HepG2 (cell line): ENCODE data around the gene CCDC197. TPM values are rescaled to one million over a fixed set of nuclear protein-coding genes. Genes with fewer than 3 reads are reported as not detected.

Source experiments
- ATAC-seq: fragments of 200-7000 bp; cut with Tn5 transposase; 3 replicates; pipeline ENCODE4 v1.9.1; 2020; ENCODE audit warnings: mild to moderate bottlenecking, moderate library complexity
- BruUV-seq: library from RNA; stranded (reverse); fragments of 400-500 nt; replicated peaks from 2 replicates; lab custom pipeline; 2021; lab: Mats Ljungman, UMichigan
- CTCF ChIA-PET: fragments of 300-600 bp; formaldehyde crosslinking; extraction: SDS; loops from one replicate; lab custom pipeline; 2021; ENCODE audit warnings: low total read pairs, inconsistent platforms, low intra/inter-chr PET ratio; lab: Yijun Ruan, JAX
- POLR2A ChIA-PET: fragments of 350-600 bp; sonication (Branson Sonifier 250); formaldehyde crosslinking; loops from one replicate; lab custom pipeline; 2020; ENCODE audit warnings: antibody characterized with exemption, inconsistent platforms; lab: Yijun Ruan, JAX
- DNase-seq: peaks from one replicate; pipeline ENCODE4 v3.0.0-alpha.2; 2015; ENCODE audit warnings: low spot score
- FAIRE-seq: peaks from 3 replicates; lab custom pipeline; 2011; peaks lifted over from hg19 to GRCh38; lab: Jason Lieb, UNC
- H2AFZ ChIP-seq: one replicate; pipeline ENCODE4 v1.6.1; 2011; ENCODE audit warnings: low read length, inconsistent platforms
- H3K27ac ChIP-seq: fragments of 300-600 bp; 3 replicates; pipeline ENCODE4 v1.8.0; 2011; ENCODE audit warnings: mixed run types, mild to moderate bottlenecking, mixed read lengths, low read length, inconsistent platforms; ENCODE audit not compliant: insufficient read depth; ENCODE audit errors: extremely low read length
- H3K27me3 ChIP-seq, 2 experiments: fragments of 200-600 bp in 1 of 2; 2 replicates in 1 of 2; 3 replicates in 1 of 2; pipeline versions ENCODE4 v1.6.0 to v1.8.0; 2011; ENCODE audit warnings: low read length in 2 of 2, mild to moderate bottlenecking in 2 of 2, moderate library complexity in 2 of 2, inconsistent platforms in 1 of 2; ENCODE audit not compliant: insufficient read depth in 2 of 2, control insufficient read depth in 1 of 2
- H3K36me3 ChIP-seq, 2 experiments: fragments of 200-600 bp in 1 of 2; replicated peaks in 1 of 2; 2 replicates in 1 of 2; 3 replicates in 1 of 2; pipeline versions ENCODE4 v1.5.1 to v1.8.0; 2011; ENCODE audit warnings: low read length in 2 of 2, inconsistent platforms in 1 of 2; ENCODE audit not compliant: insufficient read depth in 2 of 2, control insufficient read depth in 1 of 2
- H3K4me1 ChIP-seq: 2 replicates; pipeline ENCODE4 v1.5.1; 2012; ENCODE audit warnings: low read length, inconsistent platforms; ENCODE audit not compliant: insufficient read depth
- H3K4me2 ChIP-seq: 2 replicates; pipeline ENCODE4 v1.6.0; 2011; ENCODE audit warnings: low read depth, low read length, inconsistent platforms
- H3K4me3 ChIP-seq, 3 experiments: fragments of 200-600 bp in 1 of 3; sonication (generic), shearing (Covaris generic) in 1 of 3; replicated peaks in 1 of 3; 2 replicates each; pipeline ENCODE4 v1.5.1; 2011 to 2016; ENCODE audit warnings: low read length in 3 of 3, inconsistent platforms in 2 of 3, low read depth in 2 of 3, mild to moderate bottlenecking in 2 of 3, control low read depth in 1 of 3, mixed read lengths in 1 of 3; ENCODE audit not compliant: insufficient read depth in 1 of 3
- H3K79me2 ChIP-seq: one replicate; pipeline ENCODE4 v1.6.1; 2011; ENCODE audit warnings: low read length, inconsistent platforms; ENCODE audit not compliant: insufficient read depth
- H3K9ac ChIP-seq: 2 replicates; pipeline ENCODE4 v1.6.0; 2011; ENCODE audit warnings: mild to moderate bottlenecking, low read depth, low read length, inconsistent platforms; ENCODE audit not compliant: insufficient read depth
- H3K9me3 ChIP-seq: 2 replicates; pipeline ENCODE4 v1.5.1; 2012; ENCODE audit warnings: mild to moderate bottlenecking, low read length
- H4K20me1 ChIP-seq: 2 replicates; pipeline ENCODE4 v1.6.0; 2011; ENCODE audit warnings: inconsistent platforms, mild to moderate bottlenecking, low read length, moderate library complexity; ENCODE audit not compliant: insufficient read depth
- HNF4A ChIP-seq: sonication (generic); formaldehyde crosslinking; IDR thresholded peaks from 2 replicates; pipeline ENCODE4 v1.4.0; 2020; ENCODE audit warnings: missing genetic modification reagents
- RBAK ChIP-seq: sonication (generic); formaldehyde crosslinking; IDR thresholded peaks from 2 replicates; pipeline ENCODE4 v1.5.1; 2020; ENCODE audit warnings: mild to moderate bottlenecking, missing genetic modification reagents
- SOX13 ChIP-seq, 3 experiments: fragments of 450-650 bp in 1 of 3; sonication (generic) in 1 of 3; formaldehyde crosslinking in 1 of 3; IDR thresholded peaks in 2 of 3; conservative IDR thresholded peaks in 1 of 3; 2 replicates each; pipeline versions ENCODE4 v1.5.0 to v1.6.1; 2016 to 2020; ENCODE audit warnings: antibody characterized with exemption in 1 of 3, mild to moderate bottlenecking in 1 of 3, missing compliant biosample characterization in 1 of 3, missing genetic modification reagents in 1 of 3, moderate library complexity in 1 of 3
- WGBS: methylation state at CpG from one replicate; pipeline ENCODE4 v1.1.6; 2017; ENCODE audit warnings: low lambda C conversion rate; 5-methylcytosine and 5-hydroxymethylcytosine counted together
- in situ Hi-C: cut with HindIII; loops from 2 replicates; pipeline ENCODE4 v1.10.0; 2017; ENCODE audit warnings: low pct_unique_long_range_greater_than_20kb; ENCODE audit not compliant: extremely low pct_ligation_motif_present
- intact Hi-C: fragments of 100-400 bp; cut with micrococcal nuclease; formaldehyde crosslinking; loops from one replicate; pipeline ENCODE4 v1.10.0; 2022; ENCODE audit not compliant: unreplicated experiment
- polyA plus RNA-seq, 8 experiments: library from polyadenylated mRNA; depleted of rRNA in 3 of 8; stranded (reverse) in 7 of 8; unstranded in 1 of 8; fragments of >200 nt; fragmentation: Illumina TruSeq in 4 of 8; extraction: Trizol in 4 of 8; gene quantifications; 2 replicates each; pipeline versions ENCODE4 v1.2.1 to v1.2.3, GENCODE V29; 2011 to 2016; ENCODE audit warnings: low read depth in 4 of 8, missing spikeins in 1 of 8, mixed read lengths in 1 of 8; ENCODE audit not compliant: insufficient read depth in 1 of 8
- total RNA-seq, 5 experiments: library from RNA; depleted of rRNA; stranded (reverse); fragments of >200 nt; fragmentation: Illumina TruSeq; extraction: Trizol; gene quantifications; 2 replicates each; pipeline ENCODE4 v1.2.3, GENCODE V29; 2016; ENCODE audit warnings: low read depth in 1 of 5
- TF ChIP-seq, protein P1 (sequence below): sonication (generic); formaldehyde crosslinking; IDR thresholded peaks from 2 replicates; pipeline ENCODE4 v1.5.1; 2020; ENCODE audit warnings: mild to moderate bottlenecking, missing genetic modification reagents, moderate library complexity
- TF ChIP-seq, protein P2 (sequence below): sonication (generic); formaldehyde crosslinking; IDR thresholded peaks from 2 replicates; pipeline ENCODE4 v1.4.0; 2020; ENCODE audit warnings: missing genetic modification reagents
- TF ChIP-seq, protein P3 (sequence below): sonication (generic); formaldehyde crosslinking; IDR thresholded peaks from 2 replicates; pipeline ENCODE4 v1.5.0; 2020; ENCODE audit warnings: mild to moderate bottlenecking, missing genetic modification reagents, borderline replicate concordance

The CCDC197 gene
- total and polyA plus RNA-seq, 2 of the 13 experiments (the other 11 are each of a cell fraction or from before 2014, with no cell fraction given): 0.11 to 0.13 TPM

DNA sequence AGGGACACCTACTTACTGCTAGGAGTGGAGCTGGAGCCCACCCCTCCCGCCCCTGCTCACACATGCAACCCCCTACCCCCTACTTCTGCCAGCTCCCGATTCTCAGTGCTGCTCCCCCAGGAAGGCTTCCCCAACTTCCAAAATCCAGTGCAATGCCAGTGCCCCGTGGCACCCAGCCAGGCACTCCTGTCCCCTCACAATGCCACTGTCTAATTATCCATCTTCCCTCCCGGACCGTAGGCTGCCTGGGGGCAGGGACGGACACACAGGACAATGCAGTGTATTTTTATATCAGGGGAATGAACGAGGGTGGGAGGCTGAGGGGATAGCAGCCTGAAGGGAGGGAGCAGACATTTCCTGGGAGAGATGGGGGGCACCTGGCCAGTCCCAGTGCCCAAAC lies 41.4 kb downstream of the CCDC197 start:
- Histone ChIP-seq H3K4me2 (no peak overlapping the region), H3K9me3 (no peaks in the 10 kb centered on the region), H3K4me3 (no peak overlapping the region), H3K4me1 (peaks cover 56% of the 10 kb centered on the region), H4K20me1 (no peaks in the 10 kb centered on the region), H3K79me2 (no peaks in the 10 kb centered on the region), H3K27me3 (no peaks in the 10 kb centered on the region), H3K9ac (no peak overlapping the region), H2AFZ (no peak overlapping the region), H3K36me3 (peaks cover 0 to 3% of the 10 kb centered on the region in 2 experiments; a peak in 2 of 5 replicates), H3K27ac (no peak overlapping the region)
- in situ Hi-C loops: loop anchor here (5.0 kb wide), 1 partner anchor 99 kb away; no protein-coding TSS in a partner anchor
- TF ChIP-seq RBAK (CRISPR knock-in tag): no peak
- DNase-seq: no peak
- intact Hi-C loops: loop anchor here (5.0 kb wide), 1 partner anchor 44 kb away; the partner anchor contains the start of genes DDX24 and IFI27L1
- 98% methylated on average over 6 of the region's 7 CpGs for WGBS
- no peak for ATAC-seq
- BruUV-seq: no TSS peak
- ChIA-PET POLR2A (interaction anchor here (1.2 kb wide), 1 partner anchor 10 kb away, joined by 4 read pairs; no protein-coding TSS in a partner anchor), CTCF (interaction anchor here (1.2 kb wide), 1 partner anchor 10 kb away, joined by 3 read pairs; no protein-coding TSS in a partner anchor)
- no peak for FAIRE-seq

DNA sequence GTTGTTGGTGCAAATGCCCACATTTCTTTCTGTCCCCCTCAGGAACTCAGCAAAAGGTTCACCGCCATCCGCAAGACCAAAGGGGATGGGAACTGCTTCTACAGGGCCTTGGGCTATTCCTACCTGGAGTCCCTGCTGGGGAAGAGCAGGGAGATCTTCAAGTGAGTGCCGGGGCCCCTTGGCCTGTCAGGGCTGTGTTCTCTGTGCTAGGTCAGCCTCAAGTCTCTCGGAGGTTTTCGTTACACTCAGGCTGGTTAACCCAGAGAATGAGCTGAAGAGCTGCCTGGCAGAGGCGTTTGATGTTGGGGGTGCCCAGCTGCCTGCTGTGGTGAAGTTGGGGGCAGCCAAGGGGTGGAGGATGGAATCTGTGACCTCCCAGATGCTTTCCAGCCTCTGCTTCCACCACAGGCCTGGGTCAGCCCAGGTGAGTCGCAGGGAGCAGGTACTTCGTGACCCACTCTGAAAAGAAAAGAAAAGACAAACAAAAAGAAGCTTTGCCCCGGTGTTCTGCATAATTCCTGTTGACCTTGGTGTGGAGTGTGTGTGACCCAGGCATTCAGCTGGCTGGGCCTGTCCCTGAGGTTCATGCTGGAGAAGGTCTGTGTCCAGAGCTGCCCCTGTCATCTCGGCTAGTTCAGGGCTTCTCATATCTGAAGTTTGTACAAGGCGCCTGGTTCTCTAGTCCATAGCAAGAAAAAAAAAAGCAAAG lies 42.0 kb downstream of the CCDC197 start:
- DNase-seq (no peak), FAIRE-seq (peak; percentile 34), ATAC-seq (peak; percentile 32)
- no peak overlapping the region for H3K4me3 ChIP-seq
- no peaks in the 10 kb centered on the region for H3K79me2 ChIP-seq
- no TSS peak for BruUV-seq
- peak overlapping the region; percentile 20 for H3K27ac ChIP-seq
- H4K20me1 ChIP-seq: no peaks in the 10 kb centered on the region
- H3K4me2 ChIP-seq: peak overlapping the region; percentile 5; the same call in 1 of the 2 replicates
- peaks cover 56% of the 10 kb centered on the region for H3K4me1 ChIP-seq
- no peak overlapping the region for H2AFZ ChIP-seq
- in situ Hi-C loops (loop anchor here (5.0 kb wide), 1 partner anchor 98 kb away; no protein-coding TSS in a partner anchor), intact Hi-C loops (loop anchor here (5.0 kb wide), 1 partner anchor 43 kb away; the partner anchor contains the start of genes DDX24 and IFI27L1)
- no peak overlapping the region for H3K9ac ChIP-seq
- no peaks in the 10 kb centered on the region for H3K9me3 ChIP-seq
- H3K27me3 ChIP-seq: no peaks in the 10 kb centered on the region
- CTCF ChIA-PET: no interaction called here
- 42% methylated on average over 8 of the region's 11 CpGs for WGBS
- H3K36me3 ChIP-seq: peaks cover 0 to 4% of the 10 kb centered on the region in 2 experiments; a peak in 3 of 5 replicates
- POLR2A ChIA-PET: interaction anchor here (0.9 to 1.2 kb wide), 2 partner anchors 10 to 14 kb away, joined by 3 to 4 read pairs; no protein-coding TSS in a partner anchor
- TF ChIP-seq SOX13 (IDR thresholded peaks at IDR 0.05) (no peak), SOX13 (CRISPR knock-in tag; conservative IDR thresholded peaks at IDR 0.05 in 1 of 2, IDR thresholded peaks at IDR 0.05 in 1 of 2) (peak in 1 of 2 experiments; percentile 39; a peak in 1 of 4 replicates), HNF4A (CRISPR knock-in tag) (no peak)
- TF ChIP-seq, protein P1, sequence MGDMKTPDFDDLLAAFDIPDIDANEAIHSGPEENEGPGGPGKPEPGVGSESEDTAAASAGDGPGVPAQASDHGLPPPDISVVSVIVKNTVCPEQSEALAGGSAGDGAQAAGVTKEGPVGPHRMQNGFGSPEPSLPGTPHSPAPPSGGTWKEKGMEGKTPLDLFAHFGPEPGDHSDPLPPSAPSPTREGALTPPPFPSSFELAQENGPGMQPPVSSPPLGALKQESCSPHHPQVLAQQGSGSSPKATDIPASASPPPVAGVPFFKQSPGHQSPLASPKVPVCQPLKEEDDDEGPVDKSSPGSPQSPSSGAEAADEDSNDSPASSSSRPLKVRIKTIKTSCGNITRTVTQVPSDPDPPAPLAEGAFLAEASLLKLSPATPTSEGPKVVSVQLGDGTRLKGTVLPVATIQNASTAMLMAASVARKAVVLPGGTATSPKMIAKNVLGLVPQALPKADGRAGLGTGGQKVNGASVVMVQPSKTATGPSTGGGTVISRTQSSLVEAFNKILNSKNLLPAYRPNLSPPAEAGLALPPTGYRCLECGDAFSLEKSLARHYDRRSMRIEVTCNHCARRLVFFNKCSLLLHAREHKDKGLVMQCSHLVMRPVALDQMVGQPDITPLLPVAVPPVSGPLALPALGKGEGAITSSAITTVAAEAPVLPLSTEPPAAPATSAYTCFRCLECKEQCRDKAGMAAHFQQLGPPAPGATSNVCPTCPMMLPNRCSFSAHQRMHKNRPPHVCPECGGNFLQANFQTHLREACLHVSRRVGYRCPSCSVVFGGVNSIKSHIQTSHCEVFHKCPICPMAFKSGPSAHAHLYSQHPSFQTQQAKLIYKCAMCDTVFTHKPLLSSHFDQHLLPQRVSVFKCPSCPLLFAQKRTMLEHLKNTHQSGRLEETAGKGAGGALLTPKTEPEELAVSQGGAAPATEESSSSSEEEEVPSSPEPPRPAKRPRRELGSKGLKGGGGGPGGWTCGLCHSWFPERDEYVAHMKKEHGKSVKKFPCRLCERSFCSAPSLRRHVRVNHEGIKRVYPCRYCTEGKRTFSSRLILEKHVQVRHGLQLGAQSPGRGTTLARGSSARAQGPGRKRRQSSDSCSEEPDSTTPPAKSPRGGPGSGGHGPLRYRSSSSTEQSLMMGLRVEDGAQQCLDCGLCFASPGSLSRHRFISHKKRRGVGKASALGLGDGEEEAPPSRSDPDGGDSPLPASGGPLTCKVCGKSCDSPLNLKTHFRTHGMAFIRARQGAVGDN: peak; percentile 33; the same call in 1 of the 2 replicates
- TF ChIP-seq, protein P2, sequence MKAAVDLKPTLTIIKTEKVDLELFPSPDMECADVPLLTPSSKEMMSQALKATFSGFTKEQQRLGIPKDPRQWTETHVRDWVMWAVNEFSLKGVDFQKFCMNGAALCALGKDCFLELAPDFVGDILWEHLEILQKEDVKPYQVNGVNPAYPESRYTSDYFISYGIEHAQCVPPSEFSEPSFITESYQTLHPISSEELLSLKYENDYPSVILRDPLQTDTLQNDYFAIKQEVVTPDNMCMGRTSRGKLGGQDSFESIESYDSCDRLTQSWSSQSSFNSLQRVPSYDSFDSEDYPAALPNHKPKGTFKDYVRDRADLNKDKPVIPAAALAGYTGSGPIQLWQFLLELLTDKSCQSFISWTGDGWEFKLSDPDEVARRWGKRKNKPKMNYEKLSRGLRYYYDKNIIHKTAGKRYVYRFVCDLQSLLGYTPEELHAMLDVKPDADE (CRISPR knock-in tag): no peak
- TF ChIP-seq, protein P3, sequence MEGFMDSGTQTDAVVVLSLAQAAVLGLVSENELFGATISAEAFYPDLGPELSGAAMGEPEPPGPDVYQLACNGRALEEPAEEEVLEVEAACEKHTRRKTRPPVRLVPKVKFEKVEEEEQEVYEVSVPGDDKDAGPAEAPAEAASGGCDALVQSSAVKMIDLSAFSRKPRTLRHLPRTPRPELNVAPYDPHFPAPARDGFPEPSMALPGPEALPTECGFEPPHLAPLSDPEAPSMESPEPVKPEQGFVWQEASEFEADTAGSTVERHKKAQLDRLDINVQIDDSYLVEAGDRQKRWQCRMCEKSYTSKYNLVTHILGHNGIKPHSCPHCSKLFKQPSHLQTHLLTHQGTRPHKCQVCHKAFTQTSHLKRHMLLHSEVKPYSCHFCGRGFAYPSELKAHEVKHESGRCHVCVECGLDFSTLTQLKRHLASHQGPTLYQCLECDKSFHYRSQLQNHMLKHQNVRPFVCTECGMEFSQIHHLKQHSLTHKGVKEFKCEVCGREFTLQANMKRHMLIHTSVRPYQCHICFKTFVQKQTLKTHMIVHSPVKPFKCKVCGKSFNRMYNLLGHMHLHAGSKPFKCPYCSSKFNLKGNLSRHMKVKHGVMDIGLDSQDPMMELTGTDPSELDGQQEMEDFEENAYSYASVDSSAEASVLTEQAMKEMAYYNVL: peak; percentile 17; the same call in 1 of the 2 replicates
